GM21447 (cell line): ENCODE data around the gene LINC01488.

ENCODE experiments used
- ATAC-seq: cut with Tn5 transposase; IDR thresholded peaks from one replicate; pipeline ENCODE4 v1.9.1; 2021; ENCODE audit not compliant: unreplicated experiment

The LINC01488 gene

GRCh38 chr11:69462106-69462951, 19.1 kb upstream of the LINC01488 start:
- no peak for ATAC-seq

GRCh38 chr11:69463181-69463994, 18.1 kb upstream of the LINC01488 start:
- ATAC-seq = no peak

DNA sequence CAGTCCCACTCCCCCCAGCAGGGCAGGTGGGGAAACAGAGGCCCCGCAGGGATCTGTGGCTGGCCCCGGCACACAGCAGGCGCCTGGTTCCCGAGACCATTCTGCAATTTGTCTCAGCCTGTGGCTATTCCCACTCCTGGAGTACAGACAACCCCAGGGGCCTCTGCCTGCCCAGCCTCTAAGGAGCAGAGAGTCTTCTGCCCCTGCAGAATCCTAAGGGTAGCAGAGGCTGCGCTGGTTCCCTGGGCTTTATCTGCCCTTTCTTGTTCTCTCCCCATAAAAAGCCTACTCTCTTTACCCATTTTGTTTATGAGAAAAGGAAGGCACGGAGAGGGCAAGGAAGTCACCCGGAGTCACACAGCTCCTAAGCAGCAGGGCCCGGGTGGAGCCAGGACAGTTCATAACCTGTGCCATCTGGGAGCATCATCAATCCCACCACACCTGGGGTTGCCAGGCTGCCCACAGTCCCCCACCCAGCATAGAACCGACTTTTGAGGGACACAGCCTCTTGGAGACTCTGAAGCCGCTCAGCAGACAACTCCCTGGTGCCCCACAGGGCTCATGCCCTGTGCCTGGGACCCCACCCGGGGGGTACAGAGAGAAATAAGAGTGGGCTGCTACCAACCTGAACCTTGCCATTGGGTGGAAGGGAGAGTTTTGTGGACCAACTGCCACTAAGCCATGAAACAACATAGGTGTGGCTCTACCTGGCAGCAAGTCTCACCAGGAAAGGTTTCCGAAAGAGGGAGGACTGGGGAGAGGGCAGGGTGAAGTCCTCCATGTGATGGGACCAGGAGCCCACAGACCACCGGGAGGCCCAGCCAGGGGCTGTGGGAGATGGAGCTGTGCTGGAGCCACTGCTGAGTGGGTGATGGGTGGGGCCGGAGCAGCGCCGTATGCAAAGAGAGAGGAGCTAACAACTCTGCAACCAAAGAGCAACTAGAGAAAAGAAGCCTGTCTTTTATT, 17.2 kb upstream of the LINC01488 start:
- ATAC-seq = no peak

GRCh38 chr11:69465236-69466000, 16.0 kb upstream of the LINC01488 start:
- ATAC-seq = no peak

- ATAC-seq = no peak
Measured at GRCh38 chr11:69466039-69466438, 15.4 kb upstream of the LINC01488 start.

GRCh38 chr11:69467196-69467595, 14.3 kb upstream of the LINC01488 start:
- ATAC-seq = no peak

- ATAC-seq = no peak
Measured at GRCh38 chr11:69467646-69468045, 13.8 kb upstream of the LINC01488 start.

DNA sequence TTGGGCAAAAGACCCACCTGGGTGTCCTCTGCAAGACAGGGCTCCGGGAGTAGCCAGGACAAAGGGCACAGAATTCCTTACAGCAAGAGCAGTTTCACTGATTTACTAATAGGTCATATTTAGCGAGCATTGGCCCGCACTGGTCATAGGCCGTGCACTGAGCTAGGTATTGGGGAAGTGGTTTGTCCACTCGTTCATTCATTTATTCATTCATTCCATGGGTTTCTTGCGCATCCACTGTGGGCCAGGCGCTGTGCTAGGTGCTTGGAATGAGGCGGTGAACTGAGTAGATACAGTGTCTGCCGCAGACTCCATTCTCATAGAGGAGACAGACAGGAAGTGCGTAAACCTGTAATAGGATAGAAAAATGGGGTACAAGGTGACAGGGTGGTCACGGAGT, 13.2 kb upstream of the LINC01488 start:
- no peak for ATAC-seq

GRCh38 chr11:69468911-69469885, 12.3 kb upstream of the LINC01488 start:
- ATAC-seq = no peak

DNA sequence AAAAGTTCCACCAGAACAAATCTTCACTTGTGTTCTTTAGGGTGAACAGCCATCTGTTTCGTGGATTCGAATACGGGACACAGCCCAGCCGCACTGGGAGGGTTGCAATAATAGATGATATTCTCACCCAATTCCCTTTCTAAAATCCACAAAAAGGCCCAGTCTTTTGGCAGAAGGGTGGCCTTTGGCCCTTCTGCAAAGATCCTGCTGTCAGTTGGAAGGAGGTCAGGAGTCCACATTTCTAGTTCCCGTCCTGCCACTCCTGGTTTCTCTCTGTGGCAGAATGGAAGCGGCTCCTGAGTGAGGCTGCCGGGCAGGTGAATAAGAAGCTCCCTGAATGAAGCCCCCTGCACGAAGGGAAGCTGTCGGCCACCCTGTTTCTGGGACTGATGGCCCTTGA, 11.2 kb upstream of the LINC01488 start:
- no peak for ATAC-seq

DNA sequence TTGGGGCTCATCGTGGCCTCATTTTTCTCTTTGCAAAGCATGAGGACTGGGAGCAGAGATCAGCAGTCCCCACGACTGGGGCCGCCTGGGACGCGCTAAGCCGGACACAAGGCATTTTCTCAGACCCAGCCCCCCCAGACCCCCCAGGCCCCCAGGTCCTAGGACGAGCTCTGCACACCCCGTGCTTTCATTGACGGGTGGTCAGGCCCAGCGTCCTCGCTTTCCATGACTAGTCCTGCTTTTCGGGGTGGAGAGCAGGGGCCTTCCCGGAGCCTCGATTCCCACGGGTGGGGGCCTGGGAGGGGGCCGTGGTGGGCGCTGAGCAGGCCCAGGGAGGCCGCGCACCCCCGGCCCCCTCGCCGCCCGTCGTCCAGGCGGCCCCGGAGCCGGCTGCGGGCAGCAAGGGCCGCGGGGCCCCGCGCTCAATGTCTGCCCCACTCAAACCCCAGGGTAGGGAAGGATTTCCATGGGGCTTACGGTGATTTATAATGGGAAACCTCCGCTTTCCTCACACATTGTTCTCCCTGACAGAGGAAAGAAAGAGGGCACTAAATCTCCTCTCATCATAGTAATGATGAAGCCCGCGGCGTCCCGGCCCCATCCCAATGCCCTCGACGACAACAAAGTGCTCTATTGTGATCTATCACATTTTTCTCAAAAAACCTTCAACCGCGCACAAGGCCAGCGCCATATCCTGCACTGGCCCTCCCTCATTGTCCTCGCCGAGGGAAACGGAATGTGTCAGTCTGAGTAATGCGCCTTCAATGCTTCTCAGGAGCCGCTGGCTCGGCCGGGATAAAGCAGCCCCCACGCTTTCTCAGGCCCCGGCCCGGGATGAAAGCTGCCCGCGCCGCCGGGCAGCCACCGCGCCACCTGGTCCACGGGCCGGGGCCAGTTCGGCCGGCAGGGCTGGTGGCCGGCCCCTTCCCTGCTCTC, 10.4 kb upstream of the LINC01488 start:
- ATAC-seq = no peak

DNA sequence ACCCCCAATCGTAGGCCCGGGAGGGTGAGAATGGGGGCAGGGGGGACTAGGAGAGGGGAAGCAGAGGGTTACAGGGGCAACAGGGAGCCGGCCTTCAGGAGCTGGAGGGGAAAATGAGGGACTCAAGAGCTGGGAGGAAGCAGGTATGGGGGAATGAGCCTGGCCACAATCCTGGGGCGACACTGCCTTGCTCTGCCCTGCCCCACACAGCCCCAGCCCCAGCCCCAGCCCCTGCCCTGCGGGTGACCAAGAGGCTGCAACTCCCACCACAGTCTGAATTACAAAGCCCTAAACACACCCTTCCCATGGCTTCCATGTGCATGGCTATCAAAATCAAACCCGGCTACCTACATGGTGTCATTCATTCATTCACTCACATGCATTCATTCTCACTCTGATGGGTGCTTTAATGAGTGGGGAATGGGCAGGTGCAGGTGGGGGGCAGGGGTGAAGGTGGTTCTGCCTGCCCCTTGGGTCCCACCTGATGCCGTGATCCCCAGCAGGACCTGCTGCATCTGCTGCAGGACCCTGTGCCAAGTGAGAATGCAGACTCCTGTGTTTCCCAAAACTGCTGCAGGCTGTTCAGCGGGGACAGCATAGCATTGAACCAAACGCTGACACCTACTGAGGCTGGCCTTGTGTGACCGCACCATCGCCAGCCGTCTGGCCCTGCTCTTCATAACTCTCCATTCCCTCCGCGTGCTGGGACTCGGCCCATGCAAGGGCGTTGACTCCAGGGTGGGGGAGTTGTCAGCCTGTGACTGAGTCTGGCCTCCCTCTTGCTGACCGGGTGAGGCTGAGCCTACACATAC, 9.5 kb upstream of the LINC01488 start:
- ATAC-seq = no peak

DNA sequence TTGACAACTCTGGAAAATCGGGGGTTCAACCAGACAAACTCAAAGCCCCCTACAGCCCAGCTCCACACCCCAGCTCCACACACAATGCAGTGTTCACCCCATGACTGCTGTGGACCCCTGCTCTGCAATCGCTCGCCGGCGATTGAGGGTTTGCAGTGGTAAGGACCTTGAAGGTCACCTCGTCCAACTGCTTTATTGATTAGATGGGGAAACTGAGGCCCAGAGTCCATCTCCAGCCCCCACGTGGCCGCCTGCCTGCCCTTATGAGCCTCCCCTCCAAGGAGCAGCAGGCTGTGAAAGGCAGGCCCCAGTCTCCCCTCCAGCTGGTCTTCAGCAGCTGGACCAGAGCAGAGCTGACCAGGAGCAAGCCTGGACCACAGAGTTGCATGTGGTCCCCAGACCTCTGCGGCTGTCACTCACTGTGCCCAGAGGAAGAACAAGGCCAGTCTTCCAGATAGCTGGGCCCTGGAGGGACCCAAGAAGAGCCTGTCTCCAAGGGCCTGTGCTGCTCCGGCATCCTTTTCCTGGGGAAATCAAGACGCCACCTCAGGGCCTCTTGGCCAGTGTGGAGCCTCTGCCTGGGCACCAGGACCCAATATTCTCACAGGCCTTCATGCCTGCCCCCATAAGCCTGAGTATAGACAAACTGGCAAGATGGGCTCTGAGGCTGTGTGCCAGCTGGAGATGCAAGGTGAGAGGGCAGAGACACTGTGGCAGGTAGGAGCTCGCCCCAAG, 8.8 kb upstream of the LINC01488 start:
- no peak for ATAC-seq

DNA sequence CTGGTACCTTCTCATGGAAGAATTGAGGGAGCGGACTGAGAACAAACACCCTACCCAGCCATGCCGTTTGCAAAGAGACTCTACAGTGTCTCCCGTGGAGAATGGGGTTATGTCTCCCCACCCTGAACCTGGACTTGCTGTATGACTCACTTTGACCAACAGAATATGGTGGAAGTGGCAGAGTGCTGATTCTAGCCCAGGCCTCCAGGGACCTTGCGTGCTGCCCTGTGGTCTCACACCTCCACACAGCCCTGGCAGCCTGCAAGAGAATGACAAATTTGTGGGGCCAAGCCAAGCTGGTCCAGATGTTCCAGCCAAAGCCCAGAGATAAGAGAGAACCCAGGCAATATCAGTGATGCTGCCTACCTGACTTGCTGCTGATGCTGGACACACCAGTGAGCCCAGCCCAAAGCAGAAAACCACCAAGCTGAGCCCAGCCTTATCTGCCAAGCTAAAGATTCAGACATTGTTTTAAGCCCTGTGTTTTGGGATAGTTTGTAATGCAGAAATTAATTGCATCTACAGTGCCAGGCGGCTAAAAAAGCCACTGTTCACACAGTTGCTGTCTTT, 8.1 kb upstream of the LINC01488 start:
- no peak for ATAC-seq

GRCh38 chr11:69474736-69475135, 6.7 kb upstream of the LINC01488 start:
- no peak for ATAC-seq
